HG03565 (cell line): Measurements from ENCODE around the gene OR2H2.

Experiments
- ATAC-seq: cut with Tn5 transposase; IDR thresholded peaks from one replicate; pipeline ENCODE4 v1.9.1; 2021; ENCODE audit warnings: mild to moderate bottlenecking, moderate library complexity; ENCODE audit not compliant: unreplicated experiment

Gene OR2H2

GRCh38 chr6:29628419-29629281, 43.7 kb downstream of the OR2H2 start:
- no peak for ATAC-seq

- ATAC-seq: no peak
Observed at GRCh38 chr6:29629571-29629970, 44.6 kb downstream of the OR2H2 start.

GRCh38 chr6:29630315-29630714, 45.4 kb downstream of the OR2H2 start:
- no peak for ATAC-seq

GRCh38 chr6:29631209-29631810, 46.4 kb downstream of the OR2H2 start:
- no peak for ATAC-seq

GRCh38 chr6:29631860-29632731, 47.2 kb downstream of the OR2H2 start:
- ATAC-seq: no peak

- ATAC-seq: no peak
Observed at GRCh38 chr6:29632789-29633533, 48.0 kb downstream of the OR2H2 start, which contains the start of gene GABBR1. Gene GABBR1 (minus strand): TSS chr6:29633183. CDS start chr6:29632385, 798 bp downstream.

- no peak for ATAC-seq
Observed at GRCh38 chr6:29633534-29633905, 48.6 kb downstream of the OR2H2 start.

GRCh38 chr6:29637247-29637646, 52.3 kb downstream of the OR2H2 start:
- ATAC-seq: no peak
